ENCODE results near the gene DLGAP1. TPM values are rescaled to one million over a fixed set of nuclear protein-coding genes. Genes with fewer than 3 reads are reported as not detected.

Gene DLGAP1
- total and polyA plus RNA-seq, 2 experiments from 2014 or later = 17.0 to 48.5 TPM

DNA sequence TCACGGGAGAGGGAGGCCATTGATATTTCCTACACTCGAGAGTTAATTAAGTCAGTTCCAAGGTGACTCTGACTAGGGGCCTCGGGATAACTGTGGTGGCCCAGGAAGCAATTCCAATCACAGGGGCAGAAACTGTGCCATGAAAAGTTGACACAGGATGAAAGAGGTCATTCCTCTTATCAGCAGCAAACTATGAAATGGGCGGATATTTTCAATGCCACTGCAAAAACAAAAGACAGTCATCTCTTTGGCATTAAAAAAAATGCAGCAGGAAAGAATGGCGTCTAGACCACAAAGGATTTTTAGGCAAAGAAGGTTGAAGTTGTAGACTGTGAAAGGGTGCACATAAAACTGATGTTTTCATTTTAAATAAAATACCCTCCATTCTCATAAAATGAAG, 955.1 kb downstream of the DLGAP1 start:
- Mint-ChIP-seq H3K9me3 (no peaks in the 10 kb centered on the region), H3K27me3 (ENCODE audit: insufficient read depth, low read depth, poor library complexity) (peaks cover 13% of the 10 kb centered on the region), H3K4me1 (peaks cover 26% of the 10 kb centered on the region), H3K36me3 (ENCODE audit: low read depth) (no peaks in the 10 kb centered on the region), H3K27ac (no peak overlapping the region), H3K4me3 (peak overlapping the region; percentile 71; the same call in 2 of the 3 replicates)
- DNase-seq (ENCODE audit: low spot score) (no peak), ATAC-seq (no peak)
- 0 out of 2 replicates have a peak, but pooled peaks cover 5% of the 10 kb centered on the region for H3F3A ChIP-seq (replicated peaks; ENCODE audit: low read depth)
- H3K27ac ChIP-seq (ENCODE audit: low read depth) = no peak overlapping the region
- peaks cover 9% of the 10 kb centered on the region for H3K4me1 ChIP-seq (ENCODE audit: insufficient read depth)
- peak overlapping the region; percentile 57; the same call in 1 of the 2 replicates for H3K4me3 ChIP-seq
- H3K79me2 ChIP-seq (replicated peaks; ENCODE audit: insufficient read depth) = no peaks in the 10 kb centered on the region
- no peaks in the 10 kb centered on the region for H3K9me2 ChIP-seq (ENCODE audit: insufficient read depth)
- H3K27me3 ChIP-seq (ENCODE audit: insufficient read depth) = peaks cover 11% of the 10 kb centered on the region; the same call in 1 of the 2 replicates
- no peak for TF ChIP-seq ZNF331 (CRISPR knock-in tag; IDR thresholded peaks at IDR 0.05; ENCODE audit: low read depth)
- TF ChIP-seq, protein P1, sequence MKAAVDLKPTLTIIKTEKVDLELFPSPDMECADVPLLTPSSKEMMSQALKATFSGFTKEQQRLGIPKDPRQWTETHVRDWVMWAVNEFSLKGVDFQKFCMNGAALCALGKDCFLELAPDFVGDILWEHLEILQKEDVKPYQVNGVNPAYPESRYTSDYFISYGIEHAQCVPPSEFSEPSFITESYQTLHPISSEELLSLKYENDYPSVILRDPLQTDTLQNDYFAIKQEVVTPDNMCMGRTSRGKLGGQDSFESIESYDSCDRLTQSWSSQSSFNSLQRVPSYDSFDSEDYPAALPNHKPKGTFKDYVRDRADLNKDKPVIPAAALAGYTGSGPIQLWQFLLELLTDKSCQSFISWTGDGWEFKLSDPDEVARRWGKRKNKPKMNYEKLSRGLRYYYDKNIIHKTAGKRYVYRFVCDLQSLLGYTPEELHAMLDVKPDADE (IDR thresholded peaks at IDR 0.05) = no peak
- no peak for TF ChIP-seq ZNF114 (CRISPR knock-in tag; IDR thresholded peaks at IDR 0.05)
- TF ChIP-seq EZH2 (IDR thresholded peaks at IDR 0.05; ENCODE audit: low read depth, unreplicated experiment) = no peak
- no peak for TF ChIP-seq CREB1 (CRISPR knock-in tag; IDR thresholded peaks at IDR 0.05; ENCODE audit: low read depth)
- no peak for TF ChIP-seq JUNB (IDR thresholded peaks at IDR 0.05; ENCODE audit: unreplicated experiment)
- no peak for TF ChIP-seq EZH2phosphoT487 (IDR thresholded peaks at IDR 0.05; ENCODE audit: unreplicated experiment)
- no peak for TF ChIP-seq ZNF462 (CRISPR knock-in tag; IDR thresholded peaks at IDR 0.05)
- TF ChIP-seq, protein P2, sequence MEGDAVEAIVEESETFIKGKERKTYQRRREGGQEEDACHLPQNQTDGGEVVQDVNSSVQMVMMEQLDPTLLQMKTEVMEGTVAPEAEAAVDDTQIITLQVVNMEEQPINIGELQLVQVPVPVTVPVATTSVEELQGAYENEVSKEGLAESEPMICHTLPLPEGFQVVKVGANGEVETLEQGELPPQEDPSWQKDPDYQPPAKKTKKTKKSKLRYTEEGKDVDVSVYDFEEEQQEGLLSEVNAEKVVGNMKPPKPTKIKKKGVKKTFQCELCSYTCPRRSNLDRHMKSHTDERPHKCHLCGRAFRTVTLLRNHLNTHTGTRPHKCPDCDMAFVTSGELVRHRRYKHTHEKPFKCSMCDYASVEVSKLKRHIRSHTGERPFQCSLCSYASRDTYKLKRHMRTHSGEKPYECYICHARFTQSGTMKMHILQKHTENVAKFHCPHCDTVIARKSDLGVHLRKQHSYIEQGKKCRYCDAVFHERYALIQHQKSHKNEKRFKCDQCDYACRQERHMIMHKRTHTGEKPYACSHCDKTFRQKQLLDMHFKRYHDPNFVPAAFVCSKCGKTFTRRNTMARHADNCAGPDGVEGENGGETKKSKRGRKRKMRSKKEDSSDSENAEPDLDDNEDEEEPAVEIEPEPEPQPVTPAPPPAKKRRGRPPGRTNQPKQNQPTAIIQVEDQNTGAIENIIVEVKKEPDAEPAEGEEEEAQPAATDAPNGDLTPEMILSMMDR (conservative IDR thresholded peaks at IDR 0.05; ENCODE audit: low read depth in 2 of 2) = no peak
- TF ChIP-seq NANOG (IDR thresholded peaks at IDR 0.05; ENCODE audit: borderline replicate concordance) = no peak
- no peak for TF ChIP-seq POLR2AphosphoS5 (IDR thresholded peaks at IDR 0.05; ENCODE audit: low read depth)
- TF ChIP-seq STAT1 (IDR thresholded peaks at IDR 0.05; ENCODE audit: unreplicated experiment) = no peak
- no peak for TF ChIP-seq REST (IDR thresholded peaks at IDR 0.05; ENCODE audit: unreplicated experiment)
- H3K4me2 ChIP-seq = peak overlapping the region; percentile 81
- H2AFZ ChIP-seq = no peak overlapping the region
- H4K20me1 ChIP-seq (replicated peaks; ENCODE audit: insufficient read depth) = no peaks in the 10 kb centered on the region
- H3K36me3 ChIP-seq (ENCODE audit: insufficient read depth) = no peaks in the 10 kb centered on the region

All from GM23338 (cell line).